Subcutaneous adipose tissue (tissue), 4 donors: ENCODE data around the gene BST1. TPM values are rescaled to one million over a fixed set of nuclear protein-coding genes. Genes with fewer than 3 reads are reported as not detected.

Experiments
- total RNA-seq, 4 donors: library from RNA; depleted of rRNA; stranded (reverse); fragments of >200 nt; gene quantifications; one replicate each; pipeline ENCODE4 v1.1.0, GENCODE V29; 2016
- TF ChIP-seq, protein P1 (sequence below): fragments of 450-650 bp; IDR thresholded peaks from one replicate; pipeline ENCODE4 v1.5.1; 2016; ENCODE audit warnings: low read depth, mild to moderate bottlenecking, control low read depth, antibody characterized with exemption, moderate library complexity

Gene BST1
- total RNA-seq, 4 donors from 2014 or later, result 7.7 to 34.0 (median 14.7) TPM

DNA sequence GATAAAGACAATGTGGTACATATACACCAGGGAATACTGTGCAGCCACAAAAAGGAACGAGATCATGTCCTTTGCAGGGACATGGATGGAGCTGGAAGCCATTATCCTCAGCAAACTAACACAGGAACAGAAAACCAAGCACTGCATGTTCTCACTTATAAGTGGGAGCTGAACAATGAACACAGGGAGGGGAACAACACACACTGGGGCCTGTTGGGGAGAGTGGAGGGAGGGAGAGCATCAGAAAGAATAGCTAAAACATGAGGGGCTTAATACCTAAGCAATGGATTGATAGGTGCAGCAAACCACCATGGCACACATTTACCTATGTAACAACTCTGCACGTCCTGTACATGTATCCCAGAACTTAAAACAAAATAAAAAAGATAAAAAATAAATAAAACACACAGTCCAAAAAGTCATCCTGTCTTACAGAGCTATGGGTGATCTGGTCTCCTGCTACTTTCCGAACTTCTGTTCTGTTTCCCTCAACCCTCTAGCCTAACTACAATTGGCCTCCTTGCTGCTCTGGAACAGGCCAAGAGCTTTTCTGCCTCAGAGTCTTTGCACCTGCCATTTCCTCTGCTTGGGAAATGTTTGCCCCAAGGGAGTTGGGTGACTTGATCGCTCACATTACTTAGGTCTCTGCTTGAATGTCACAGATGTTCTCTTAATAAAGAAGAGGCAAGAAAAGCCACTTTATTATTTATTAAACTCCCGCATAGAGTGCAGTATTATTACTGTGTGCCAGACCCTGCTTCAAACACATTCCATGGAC lies 74.2 kb downstream of the BST1 start:
- TF ChIP-seq, protein P1, sequence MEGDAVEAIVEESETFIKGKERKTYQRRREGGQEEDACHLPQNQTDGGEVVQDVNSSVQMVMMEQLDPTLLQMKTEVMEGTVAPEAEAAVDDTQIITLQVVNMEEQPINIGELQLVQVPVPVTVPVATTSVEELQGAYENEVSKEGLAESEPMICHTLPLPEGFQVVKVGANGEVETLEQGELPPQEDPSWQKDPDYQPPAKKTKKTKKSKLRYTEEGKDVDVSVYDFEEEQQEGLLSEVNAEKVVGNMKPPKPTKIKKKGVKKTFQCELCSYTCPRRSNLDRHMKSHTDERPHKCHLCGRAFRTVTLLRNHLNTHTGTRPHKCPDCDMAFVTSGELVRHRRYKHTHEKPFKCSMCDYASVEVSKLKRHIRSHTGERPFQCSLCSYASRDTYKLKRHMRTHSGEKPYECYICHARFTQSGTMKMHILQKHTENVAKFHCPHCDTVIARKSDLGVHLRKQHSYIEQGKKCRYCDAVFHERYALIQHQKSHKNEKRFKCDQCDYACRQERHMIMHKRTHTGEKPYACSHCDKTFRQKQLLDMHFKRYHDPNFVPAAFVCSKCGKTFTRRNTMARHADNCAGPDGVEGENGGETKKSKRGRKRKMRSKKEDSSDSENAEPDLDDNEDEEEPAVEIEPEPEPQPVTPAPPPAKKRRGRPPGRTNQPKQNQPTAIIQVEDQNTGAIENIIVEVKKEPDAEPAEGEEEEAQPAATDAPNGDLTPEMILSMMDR, result no peak

DNA sequence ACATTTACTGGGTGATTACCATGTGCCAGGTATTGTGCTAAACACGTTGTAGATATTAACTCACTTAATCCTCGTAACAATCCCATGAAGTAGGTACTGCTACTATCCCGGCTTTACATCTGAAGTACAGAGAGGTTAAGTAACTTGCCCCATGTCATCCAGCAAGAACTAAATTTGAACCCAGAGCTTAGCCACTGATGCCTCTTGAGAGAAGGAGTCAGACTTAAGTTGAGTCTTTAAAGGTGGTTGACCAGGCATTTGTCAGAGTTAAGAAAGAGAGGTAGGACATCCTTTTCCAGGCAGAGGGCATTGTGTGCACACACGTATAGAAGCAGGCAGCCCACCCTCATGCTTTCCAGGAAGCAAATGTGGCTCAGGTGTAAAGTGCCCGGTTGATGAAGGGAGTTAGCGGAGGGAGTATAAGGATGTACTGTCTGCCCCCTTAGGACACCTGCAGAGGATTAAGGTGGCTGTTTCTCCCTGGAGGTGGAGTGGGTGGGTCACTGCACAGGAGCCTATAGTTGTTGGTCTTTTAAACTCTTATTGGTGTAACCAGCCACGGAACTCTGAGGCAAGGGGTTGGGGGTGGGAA lies 74.9 kb downstream of the BST1 start:
- TF ChIP-seq, protein P1, result no peak

DNA sequence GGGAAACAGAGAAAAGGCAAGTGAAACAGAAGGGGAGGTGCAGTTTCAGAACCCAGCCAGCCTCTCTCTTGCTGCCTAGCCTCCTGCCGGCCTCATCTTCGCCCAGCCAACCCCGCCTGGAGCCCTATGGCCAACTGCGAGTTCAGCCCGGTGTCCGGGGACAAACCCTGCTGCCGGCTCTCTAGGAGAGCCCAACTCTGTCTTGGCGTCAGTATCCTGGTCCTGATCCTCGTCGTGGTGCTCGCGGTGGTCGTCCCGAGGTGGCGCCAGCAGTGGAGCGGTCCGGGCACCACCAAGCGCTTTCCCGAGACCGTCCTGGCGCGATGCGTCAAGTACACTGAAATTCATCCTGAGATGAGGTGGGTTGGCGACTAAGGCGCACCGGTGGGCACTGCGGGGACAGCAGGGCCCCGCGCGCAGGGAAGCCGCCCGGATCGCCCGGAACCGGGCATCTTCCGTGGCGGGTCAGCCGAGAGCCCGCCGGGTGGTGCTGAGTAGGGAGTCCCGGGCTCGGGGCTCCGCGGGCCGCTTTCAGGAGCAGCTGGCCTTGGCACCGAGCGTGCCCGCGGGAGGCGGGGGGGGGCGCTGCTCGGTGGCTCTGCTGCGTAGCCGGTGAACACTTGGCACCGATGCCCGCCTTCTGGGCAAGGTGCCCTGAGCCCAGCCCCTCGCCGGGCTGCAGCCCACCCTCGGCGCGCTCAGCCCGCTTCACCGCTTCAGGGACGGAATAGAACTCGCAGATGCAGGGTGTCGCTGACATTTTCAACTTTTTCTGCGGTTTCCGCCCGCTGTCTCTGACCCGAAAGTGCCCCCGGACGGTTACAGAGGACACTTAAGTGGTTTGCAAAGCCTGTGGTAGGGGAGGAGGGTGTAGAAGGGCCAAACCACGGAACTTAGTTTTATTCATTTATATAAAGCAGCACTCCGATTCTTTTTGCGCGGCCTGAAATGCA lies 75.7 kb downstream of the BST1 start, which contains the start of gene CD38:
Gene CD38, plus strand, starts transcription at position 40 of the 953 bp plus-strand sequence. Its CDS starts 87 bp downstream, at position 127.
- TF ChIP-seq, protein P1, result no peak

DNA sequence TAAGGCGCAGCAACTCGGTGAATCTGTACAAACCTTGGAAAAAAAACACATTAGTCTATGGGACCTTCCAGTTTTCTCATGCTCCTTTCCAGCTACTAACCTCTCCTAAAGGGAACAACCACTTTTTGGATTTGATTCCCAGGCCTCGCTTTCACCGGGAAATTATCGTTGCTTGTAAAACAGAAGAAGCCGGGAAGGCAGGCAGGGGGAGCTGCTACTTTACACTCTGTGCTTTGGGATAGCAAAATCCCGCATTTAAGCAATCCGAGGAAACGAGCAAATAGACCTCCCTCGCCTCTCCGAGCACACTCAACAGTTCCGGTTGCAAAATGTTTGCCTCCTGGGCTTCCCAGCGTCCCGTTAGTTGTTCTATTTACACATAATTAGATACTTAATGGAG lies 76.4 kb downstream of the BST1 start:
- TF ChIP-seq, protein P1, result no peak

DNA sequence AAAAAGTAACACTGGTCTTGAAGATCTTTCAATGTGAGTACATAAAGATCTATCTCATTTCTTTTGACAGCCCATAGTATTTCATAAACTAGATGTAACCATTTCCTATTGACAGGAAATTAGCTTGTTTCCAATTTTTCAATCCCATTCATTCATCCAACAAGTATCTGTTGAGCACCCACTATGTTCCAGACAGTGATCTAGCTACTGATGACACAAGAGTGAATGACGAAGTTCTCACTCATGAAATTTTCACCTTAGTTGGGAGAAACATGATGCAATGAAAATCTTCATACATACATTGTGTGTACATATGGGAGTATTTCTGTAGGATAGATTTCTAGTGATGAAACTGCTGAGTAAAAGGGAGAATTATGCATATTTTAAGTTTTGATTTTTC lies 76.9 kb downstream of the BST1 start:
- TF ChIP-seq, protein P1, result no peak

DNA sequence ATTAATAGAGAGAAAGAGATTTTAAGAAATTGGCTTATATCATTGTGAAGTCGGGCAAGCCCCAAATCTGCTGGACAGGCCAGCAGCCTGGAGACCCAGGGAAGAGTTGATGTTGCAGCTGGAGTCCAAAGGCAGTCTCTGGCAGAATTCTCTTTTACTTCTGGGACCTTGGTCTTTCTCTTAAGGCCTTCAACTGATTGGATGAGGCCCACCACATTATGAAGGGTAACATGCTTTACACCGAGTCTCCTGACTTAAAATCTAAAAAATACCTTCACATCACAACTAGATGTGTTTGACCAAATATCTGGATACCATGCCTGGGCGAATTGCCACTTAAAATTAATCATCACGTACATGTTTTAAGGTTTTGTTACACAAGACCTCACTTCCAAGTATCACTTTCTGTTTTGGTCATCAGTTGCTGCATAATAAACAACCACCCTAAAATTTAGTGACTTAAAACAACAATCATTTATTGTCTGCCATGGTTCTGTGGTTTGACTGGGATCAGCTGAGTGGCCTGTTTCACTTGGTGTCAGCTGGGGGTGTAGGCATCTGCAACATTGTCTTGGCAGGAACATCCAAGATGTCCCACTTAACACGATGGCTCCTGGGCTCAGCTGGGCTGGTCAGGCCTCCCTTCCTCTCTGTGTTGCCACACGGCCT lies 78.7 kb downstream of the BST1 start:
- TF ChIP-seq, protein P1, result no peak

Other genes starting within 250 kb of the BST1 start
- gene CC2D2A, start 233.2 kb upstream of the BST1 start, total RNA-seq, result 10 to 100 TPM in 3 of 4 donors, 1 to 10 TPM in 1; 8.7 to 25.6 (median 13.1) TPM
- gene FBXL5, start 47.7 kb upstream of the BST1 start, total RNA-seq, result 100 to 1,000 TPM; 175 to 234 (median 217) TPM
- gene FAM200B, start 21.2 kb upstream of the BST1 start, total RNA-seq, result 10 to 100 TPM; 33.2 to 69.8 (median 52.9) TPM
- 10 to 100 TPM; 10.2 to 42.1 (median 15.4) TPM for gene CD38, start 75.3 kb downstream of the BST1 start, total RNA-seq
- gene FGFBP1, start 235.7 kb downstream of the BST1 start, total RNA-seq, result not detected